Measurements from ENCODE around the gene PTPN3. TPM values are rescaled to one million over a fixed set of nuclear protein-coding genes. Genes with fewer than 3 reads are reported as not detected.
"Not testable (repeated sequence)": the region's sequence is repeated elsewhere in the genome, so short reads cannot be mapped to it uniquely, and the experiment has no call there.

The PTPN3 gene
- total RNA-seq, result 14.3 TPM

- DNase-seq (ENCODE audit: low spot score) (no peak), ATAC-seq (peak; percentile 68)
Measured at GRCh38 chr9:109498195-109499092, at the start of gene PTPN3. Gene PTPN3, minus strand, starts transcription at chr9:109498307. Its CDS starts 34,873 bp downstream, at chr9:109463434.

DNA sequence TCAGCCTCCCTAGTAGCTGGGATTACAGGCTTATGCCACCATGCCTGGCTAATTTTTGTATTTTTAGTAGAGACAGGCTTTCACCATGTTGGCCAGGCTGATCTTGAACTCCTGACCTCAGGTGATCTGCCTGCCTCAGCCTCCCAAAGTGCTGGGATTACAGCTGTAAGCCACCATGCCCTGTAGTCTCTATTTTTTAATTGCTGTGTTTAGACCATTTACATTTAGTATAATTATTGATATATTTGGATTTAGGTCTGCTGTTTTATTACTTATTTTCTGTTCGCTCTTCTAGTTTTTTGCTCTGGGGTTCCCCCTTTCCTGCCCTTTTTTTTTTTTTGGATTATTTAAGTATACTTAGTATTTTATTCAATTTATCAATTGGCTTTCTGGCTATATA, 46.8 kb upstream of the PTPN3 start:
- not testable (repeated sequence) for ATAC-seq; DNase-seq (ENCODE audit: low spot score)

DNA sequence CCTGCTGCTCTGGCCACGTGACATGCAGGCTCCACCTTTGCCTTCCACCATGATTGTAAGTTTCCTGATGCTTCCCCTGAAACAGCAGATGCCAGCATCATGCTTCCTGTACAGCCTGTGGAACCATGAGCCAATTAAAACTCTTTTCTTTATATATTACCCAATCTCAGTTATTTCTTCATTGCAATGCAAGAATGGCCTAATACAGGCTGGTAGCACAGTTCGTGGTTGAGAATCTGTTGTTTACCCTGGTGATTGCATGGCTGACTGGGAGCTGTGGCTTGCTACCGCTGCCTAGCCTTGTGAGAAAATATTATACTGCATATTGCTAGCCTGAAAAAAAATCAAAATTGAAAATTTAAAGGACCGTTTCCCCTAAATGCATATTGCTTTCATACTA, 44.8 kb upstream of the PTPN3 start:
- no peak for DNase-seq (ENCODE audit: low spot score)

DNA sequence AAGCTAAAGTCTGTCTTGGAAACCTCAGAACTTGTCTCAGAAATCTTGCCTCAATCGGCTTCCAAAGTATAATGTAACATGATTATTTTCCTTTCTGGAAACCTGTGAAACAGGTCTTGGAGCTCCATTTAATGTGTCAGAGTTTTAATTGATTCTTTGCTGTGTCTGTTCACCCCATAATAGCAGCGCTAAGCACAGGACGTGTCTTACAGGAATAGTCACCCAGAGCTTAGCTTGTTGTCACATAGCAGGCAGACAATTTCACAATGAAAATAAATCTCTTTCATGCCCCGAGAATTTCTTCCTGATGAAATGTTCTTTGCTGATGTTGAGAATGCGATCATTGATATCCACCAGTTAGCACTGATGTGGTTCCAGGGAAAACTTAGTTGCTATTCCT, 40.2 kb upstream of the PTPN3 start:
- ATAC-seq, result no peak
- DNase-seq (ENCODE audit: low spot score), result no peak

More for the DNA sequence above, 44.8 kb upstream of the PTPN3 start:
- no peak for ATAC-seq

- no peak for ATAC-seq
Measured at GRCh38 chr9:109537288-109537687, 39.2 kb upstream of the PTPN3 start.

DNA sequence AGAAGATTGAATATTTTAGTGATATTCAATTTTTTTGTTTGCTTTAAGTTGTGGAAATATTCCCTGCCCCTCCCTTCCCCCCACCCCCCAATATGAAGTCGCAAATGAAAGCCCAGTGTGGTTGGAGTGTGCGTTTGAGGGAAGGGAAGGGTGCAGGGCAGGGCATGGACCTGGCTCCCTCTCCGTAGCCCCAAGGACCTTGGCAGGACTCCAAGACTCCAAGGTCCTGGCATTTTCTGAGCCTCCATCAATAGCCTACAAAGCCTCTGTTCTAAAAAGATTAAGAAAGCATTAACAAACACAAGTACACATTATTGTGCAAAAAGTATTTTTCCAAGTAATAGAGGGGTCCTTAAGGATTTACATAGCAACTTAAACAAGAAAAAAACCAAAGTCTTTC, 38.8 kb upstream of the PTPN3 start:
- ATAC-seq (peak; percentile 33), DNase-seq (ENCODE audit: low spot score) (no peak)

More at GRCh38 chr9:109537288-109537687, 39.2 kb upstream of the PTPN3 start:
- no peak for DNase-seq (ENCODE audit: low spot score)

- ATAC-seq (no peak), DNase-seq (ENCODE audit: low spot score) (no peak)
Measured at GRCh38 chr9:109535365-109535764, 37.3 kb upstream of the PTPN3 start.

- no peak for DNase-seq (ENCODE audit: low spot score)
- ATAC-seq, result no peak
Measured at GRCh38 chr9:109534151-109534550, 36.0 kb upstream of the PTPN3 start.

DNA sequence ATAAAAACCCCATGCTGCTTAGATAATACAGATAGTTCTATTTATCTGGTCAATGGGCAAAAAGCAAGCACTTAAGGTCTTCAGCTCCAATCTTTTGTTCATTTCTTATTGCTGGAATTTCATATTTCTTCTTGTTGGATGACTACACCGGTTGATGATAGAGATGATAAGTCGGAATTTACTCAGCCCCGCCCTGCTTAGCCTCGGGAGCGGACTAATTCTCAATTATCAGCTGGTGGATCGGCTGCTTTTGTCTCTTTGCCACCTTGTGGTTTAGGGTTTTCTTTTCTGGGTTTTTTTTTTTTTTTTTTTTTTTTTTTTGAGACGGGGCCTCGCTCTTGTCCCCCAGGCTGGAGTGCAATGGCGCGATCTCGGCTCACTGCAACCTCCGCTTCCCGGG, 34.5 kb upstream of the PTPN3 start:
- DNase-seq (ENCODE audit: low spot score); ATAC-seq: not testable (repeated sequence)

DNA sequence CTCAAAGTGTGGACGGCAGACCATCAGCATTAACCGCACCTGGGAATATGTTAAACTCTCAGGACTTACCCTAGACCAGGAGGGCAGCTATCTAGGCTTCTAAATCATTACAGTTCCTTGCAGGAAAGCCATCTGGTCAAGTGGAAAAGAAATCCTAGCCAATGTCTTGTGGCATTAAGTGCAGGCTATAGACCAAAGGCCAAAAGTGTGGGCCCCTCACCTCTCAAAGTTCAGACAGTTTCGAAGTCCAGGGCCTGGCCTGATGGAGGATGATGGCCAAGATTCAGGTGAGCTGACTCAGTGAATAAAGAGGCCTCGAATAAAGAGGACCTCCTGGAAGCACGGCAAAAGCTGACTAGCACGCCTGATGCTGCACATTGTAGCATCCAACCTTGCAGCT, 24.0 kb upstream of the PTPN3 start:
- no peak for DNase-seq (ENCODE audit: low spot score)
- ATAC-seq, result no peak

DNA sequence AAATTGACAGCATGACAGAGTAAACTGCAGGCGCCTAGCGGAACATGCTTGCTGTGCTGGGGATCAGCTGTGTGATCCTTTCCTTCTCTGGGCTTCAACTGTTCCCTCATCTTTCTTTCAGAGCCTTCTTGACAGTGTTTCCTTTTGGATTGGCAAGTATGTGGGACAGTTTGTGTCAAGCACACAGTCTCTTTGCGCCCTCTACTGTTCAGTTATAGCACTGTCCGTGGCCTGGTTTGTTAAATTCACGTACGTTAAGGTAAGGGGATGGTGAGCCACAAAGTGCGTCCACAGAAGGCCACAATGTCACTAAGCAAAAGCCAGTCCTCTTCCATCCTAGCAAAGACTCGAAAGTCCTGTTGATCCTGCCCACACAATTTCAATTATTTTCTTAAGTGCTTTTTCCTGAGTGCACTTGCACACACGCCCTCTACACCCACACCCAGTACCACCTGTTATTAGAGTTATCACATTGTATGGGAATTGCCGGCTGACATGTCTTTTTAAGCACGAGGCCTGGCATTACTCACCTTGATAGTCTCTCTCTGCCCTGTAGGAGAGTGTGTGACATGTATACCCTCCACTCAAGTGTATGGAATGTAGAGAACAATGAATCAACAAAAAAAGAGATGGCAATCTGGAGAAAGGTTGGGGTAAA, 22.5 kb upstream of the PTPN3 start:
- ATAC-seq (peak; percentile 85), DNase-seq (ENCODE audit: low spot score) (peak; percentile 68)

DNA sequence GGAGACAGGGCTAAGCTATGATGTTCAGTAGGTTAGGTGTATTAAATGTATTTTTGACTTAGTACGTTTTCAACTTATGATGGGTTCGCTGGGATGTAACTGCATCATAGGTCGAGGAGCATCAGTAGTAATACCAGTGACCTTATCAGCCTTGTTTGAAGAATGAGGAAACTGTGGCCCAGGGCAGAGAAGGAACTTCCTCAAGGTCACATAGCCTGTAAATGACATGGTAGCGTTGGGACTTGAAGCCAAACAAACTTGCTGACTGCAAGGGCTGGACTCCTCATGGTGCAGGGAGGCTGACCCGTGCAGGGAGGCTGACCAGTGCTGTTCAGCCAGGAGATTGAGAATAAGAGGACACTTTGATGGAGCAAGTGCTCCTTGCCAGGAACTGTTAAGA, 21.3 kb upstream of the PTPN3 start:
- no peak for ATAC-seq

GRCh38 chr9:109518621-109519335, 20.7 kb upstream of the PTPN3 start:
- ATAC-seq (no peak), DNase-seq (ENCODE audit: low spot score) (no peak)

More for the DNA sequence above, 21.3 kb upstream of the PTPN3 start:
- DNase-seq (ENCODE audit: low spot score), result no peak

GRCh38 chr9:109517901-109518377, 19.8 kb upstream of the PTPN3 start:
- DNase-seq (ENCODE audit: low spot score) (peak; percentile 79), ATAC-seq (peak; percentile 83)

DNA sequence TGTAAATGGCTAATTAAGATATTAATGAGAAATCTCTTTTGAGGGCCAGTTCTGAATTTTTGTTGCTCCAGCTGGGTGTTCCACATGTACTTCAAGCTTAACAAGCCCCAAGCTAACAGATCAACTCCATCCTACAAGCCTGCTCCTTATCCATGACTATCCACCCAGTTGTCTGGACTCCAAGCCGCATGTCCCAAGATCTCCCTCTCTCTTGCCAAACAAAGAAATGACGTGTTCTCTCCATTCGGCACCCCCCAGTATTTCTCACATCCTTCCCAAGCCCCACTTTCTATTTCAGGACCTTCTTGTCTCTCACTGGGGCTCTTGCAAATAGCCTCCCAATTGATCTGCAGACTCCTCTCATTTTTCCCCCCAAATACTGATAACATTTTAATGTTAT, 15.8 kb upstream of the PTPN3 start:
- ATAC-seq, result no peak
- no peak for DNase-seq (ENCODE audit: low spot score)

GRCh38 chr9:109512170-109512756, 14.2 kb upstream of the PTPN3 start:
- ATAC-seq (no peak), DNase-seq (ENCODE audit: low spot score) (no peak)

DNA sequence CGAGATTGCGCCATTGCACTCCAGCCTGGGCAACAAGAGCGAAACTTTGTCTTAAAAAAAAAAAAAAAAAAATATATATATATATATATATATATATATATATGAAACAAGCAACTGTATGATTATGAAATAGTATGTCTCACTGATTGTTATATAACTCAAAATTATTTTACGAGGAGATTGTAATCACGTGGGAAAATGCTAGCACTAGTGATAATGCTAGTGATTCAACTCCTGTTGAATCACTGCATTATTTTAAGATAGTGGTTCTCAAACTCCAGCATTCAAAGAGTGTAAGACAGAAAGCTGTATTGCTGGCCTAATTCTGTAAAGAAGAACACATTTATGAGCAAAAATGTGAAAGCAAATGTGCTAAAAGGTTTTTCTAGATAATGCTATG, 12.4 kb upstream of the PTPN3 start:
- DNase-seq (ENCODE audit: low spot score) (no peak), ATAC-seq (no peak)

- DNase-seq (ENCODE audit: low spot score); ATAC-seq: not testable (repeated sequence)
Measured at GRCh38 chr9:109510042-109510441, 11.9 kb upstream of the PTPN3 start.

DNA sequence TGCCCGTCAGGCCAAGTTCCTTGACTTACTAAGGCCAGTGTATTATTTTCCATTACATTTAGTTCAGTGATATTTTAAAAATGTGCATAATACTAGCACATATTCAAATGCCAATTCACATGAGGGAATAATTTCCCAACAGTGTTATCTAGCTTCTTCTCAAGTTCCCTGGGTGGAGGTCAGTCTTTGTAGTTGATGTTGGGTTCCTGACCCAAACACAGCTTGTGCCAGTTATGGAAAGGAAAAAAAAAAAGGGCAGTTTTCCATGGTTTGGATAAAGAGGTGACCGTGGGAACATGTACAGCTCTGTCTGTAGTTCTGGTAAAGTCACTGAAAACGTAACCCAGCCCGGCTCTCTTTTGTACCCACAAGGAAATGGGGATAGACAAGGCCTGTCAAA, 11.5 kb upstream of the PTPN3 start:
- ATAC-seq, result no peak
- no peak for DNase-seq (ENCODE audit: low spot score)

DNA sequence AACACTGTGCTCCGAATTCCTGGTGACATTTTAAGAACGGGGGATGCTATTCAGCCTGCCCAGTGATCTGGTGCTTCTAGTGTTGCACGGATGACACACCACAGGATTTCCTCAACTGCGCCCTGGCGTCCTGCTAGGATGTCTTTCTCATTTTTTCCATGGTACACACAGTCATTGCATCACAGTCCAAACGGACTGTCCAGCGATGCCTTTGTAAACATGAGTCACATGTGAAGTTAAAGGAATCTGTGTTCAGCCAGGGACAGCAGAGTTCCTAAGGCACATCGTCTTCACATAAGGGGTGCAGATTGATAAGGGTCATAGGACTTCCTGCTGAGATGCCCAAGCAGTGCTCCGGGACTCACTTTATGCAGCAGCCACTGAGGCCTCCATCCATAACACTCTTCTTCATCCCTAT, 9.3 kb upstream of the PTPN3 start:
- ATAC-seq (peak; percentile 85), DNase-seq (ENCODE audit: low spot score) (peak; percentile 89)
